Hepatocyte (in vitro differentiated cells): ENCODE data around the gene TOLLIP.

Source experiments
- CTCF ChIP-seq: fragments of 200-600 bp; sonication (generic); IDR thresholded peaks from 2 replicates; pipeline ENCODE4 v1.5.1; 2016; ENCODE audit warnings: antibody characterized with exemption, mild to moderate bottlenecking; ENCODE audit not compliant: poor library complexity
- EZH2 ChIP-seq: fragments of 200-600 bp; sonication (generic); IDR thresholded peaks from 2 replicates; pipeline ENCODE4 v1.6.1; 2016; ENCODE audit warnings: antibody characterized with exemption, mild to moderate bottlenecking, borderline replicate concordance
- EZH2phosphoT487 ChIP-seq: fragments of 200-600 bp; sonication (generic); IDR thresholded peaks from one replicate; pipeline ENCODE4 v1.6.1; 2018; ENCODE audit warnings: antibody characterized with exemption, mild to moderate bottlenecking, low read depth, moderate library complexity; ENCODE audit not compliant: unreplicated experiment, severe bottlenecking

GRCh38 chr11:1293619-1294015 lies 15.8 kb downstream of the TOLLIP start:
- TF ChIP-seq CTCF (no peak), EZH2 (no peak), EZH2phosphoT487 (no peak)
